Esophagus mucosa (tissue), 1 donor: ENCODE data around the gene PRSS36. TPM values are rescaled to one million over a fixed set of nuclear protein-coding genes. Genes with fewer than 3 reads are reported as not detected.
"Not testable (repeated sequence)": the region's sequence is repeated elsewhere in the genome, so short reads cannot be mapped to it uniquely, and the experiment has no call there.

Source experiments
- ATAC-seq: fragments of 200-7000 bp; cut with Tn5 transposase; one replicate; pipeline ENCODE4 v1.9.1; 2020
- total RNA-seq: library from RNA; stranded (reverse); gene quantifications from one replicate; pipeline ENCODE4 v1.2.4, GENCODE V29; 2023
- donor health status: DM: yes; HTN: yes; CAD: no.

Gene PRSS36
- total RNA-seq, 1 donor from 2014 or later: 1.5 TPM

GRCh38 chr16:31120129-31120528 is 29.7 kb downstream of the PRSS36 start:
- no peak for ATAC-seq

- ATAC-seq: peak; percentile 68
These were observed 31.4 kb downstream of the PRSS36 start for GRCh38 chr16:31118223-31119155.

DNA sequence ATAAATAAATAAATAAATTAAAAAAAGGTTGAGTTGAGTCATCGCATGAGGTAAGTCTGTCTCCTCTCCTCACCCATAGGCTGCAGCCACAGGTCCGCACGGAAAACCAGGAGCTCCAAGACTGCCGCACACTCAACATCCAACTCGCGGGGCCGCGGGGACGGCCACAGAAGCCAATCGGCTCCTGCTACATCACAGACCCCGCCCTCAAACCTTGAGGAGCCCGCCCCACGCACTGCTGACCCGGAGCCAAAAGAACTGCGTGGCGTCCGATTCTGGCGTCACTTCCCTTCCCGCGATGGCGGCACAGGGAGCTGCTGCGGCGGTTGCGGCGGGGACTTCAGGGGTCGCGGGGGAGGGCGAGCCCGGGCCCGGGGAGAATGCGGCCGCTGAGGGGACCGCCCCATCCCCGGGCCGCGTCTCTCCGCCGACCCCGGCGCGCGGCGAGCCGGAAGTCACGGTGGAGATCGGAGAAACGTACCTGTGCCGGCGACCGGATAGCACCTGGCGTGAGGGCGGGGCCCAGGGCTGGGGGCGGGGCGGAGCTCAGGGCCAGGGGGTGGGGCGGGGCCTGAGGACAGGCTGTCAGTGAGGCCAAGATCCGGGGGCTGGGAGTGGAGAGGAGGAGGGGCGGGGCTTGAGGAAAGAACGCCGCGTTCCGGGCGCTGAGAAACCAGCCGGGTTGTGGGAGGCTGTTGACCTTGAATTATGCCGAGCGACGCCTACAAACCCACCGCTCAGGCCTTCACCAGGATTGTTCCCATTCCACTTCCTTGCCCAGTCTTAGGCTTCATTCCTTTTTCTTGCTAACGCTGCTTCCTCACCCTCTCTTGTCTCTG is 32.3 kb downstream of the PRSS36 start, which contains the start of gene KAT8:
Gene KAT8, plus strand, starts transcription at position 281 of the 839 bp plus-strand sequence. Its CDS starts 18 bp downstream, at position 299.
- ATAC-seq: peak; percentile 97

DNA sequence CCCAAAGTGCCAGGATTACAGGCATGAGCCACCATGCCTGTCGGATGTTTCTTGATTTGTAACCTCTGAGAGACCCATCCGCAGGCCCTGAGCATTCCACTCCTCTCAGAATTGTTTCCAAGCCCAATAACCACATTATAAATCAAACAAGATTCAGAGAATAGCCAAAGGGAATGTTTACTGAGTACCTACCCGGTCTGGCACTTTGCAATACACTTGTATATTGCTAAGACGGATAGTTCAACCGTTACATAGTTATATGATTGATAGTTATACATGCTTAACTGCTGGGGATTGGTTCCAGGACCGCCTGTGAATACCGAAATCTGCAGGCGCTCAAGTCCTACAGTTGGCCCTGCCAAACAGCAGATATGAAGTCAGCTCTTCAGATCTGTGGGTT is 35.4 kb downstream of the PRSS36 start:
- ATAC-seq: no peak

DNA sequence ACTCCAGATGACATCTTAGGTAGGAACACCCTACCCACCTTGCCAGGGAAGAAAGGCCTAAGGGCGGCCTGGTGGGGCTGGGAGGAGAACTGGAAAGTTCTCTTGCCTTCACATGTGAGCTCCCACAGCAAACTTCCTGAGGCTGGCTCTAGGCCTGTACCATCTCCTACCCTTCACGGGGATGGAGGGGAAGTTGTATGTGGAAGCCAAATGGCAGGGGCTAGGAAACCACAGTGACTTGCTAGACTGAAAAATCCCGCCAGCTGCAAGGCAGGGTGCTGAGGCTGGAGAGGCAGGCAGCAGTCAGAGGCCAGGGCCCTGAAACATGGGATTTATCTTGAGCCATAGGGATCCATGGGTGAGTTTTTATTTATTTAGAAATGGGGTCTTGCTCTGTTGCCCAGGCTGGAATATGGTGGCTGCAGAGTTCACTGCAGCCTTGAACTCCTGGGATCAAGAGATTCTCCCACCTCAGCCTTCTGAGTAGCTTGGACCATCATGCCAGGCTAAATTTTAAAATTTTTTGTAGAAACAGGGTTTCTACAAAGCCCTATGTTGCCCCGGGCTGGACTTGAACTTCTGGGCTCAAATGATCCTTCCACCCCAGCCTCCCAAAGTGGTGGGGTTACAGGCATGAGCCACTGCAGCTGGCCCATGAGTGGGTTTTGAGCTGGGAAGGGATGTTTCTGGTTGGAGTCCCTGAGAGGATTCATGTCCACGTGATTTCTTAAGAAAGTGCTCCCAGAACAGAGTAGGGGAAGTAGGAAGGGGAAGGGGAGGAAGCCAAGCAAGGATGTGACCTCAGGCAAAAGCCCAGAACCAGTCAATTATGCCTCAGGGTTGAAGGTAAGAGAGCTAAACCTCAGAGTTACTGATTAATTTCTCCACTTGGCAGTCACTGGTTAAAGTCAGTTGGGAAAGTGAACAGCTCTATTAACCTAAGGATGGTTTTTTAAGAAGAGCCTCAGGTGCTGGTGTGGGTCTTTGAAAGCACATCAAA is 36.4 kb downstream of the PRSS36 start:
- no peak for ATAC-seq

DNA sequence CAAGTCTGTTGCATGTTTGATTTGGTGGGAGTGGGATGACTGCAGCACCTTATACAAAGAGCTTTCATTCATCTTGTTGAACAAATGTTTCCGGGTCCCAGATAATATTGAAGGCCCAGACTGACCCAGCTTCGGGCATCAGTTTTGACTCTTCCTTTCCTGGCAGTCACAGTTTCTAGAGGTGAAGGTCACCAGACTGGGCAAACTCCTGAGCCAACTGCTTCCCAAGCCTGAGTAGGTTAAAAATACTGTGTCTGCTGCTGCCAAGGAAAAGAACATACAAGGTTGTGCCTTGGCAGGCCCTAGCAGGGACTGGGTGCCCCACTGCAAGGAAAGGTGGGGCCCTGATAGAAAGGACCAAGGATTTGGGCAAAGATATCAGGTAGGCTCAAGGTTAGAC is 37.2 kb downstream of the PRSS36 start:
- ATAC-seq: no peak

GRCh38 chr16:31111881-31112466 is 37.9 kb downstream of the PRSS36 start:
- no peak for ATAC-seq

- ATAC-seq: no peak
These were observed 39.5 kb downstream of the PRSS36 start for GRCh38 chr16:31110106-31111034.

GRCh38 chr16:31109622-31110021 is 40.2 kb downstream of the PRSS36 start:
- ATAC-seq: no peak

DNA sequence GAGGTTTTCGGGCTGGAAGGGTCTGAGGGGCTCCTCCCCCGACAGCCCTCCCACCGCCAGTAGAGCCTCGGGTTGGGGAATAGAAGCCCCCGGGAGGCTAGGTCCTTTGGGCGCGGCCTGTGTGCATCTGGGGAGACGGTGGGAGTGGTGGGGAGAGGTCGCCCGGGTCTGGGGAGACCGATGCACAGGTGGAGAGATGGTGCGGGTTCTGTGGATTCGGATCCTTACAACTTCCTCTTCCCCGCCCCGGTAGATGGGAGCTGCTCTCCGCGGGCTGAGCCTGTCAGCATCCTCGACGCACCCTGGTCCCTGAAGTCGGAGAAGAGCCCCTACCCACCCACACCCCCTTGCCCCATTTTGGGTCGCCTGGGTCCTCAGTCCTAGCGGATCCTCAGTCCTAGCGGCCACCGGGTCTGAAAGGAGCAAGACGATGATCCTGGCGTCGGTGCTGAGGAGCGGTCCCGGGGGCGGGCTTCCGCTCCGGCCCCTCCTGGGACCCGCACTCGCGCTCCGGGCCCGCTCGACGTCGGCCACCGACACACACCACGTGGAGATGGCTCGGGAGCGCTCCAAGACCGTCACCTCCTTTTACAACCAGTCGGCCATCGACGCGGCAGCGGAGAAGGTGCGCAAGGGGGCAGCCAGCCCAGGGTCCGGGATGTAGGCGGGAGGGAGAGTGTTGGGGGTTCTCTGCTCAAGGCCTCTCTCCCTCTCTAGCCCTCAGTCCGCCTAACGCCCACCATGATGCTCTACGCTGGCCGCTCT is 40.9 kb downstream of the PRSS36 start:
- peak; percentile 9 for ATAC-seq

GRCh38 chr16:31108035-31108793 is 41.7 kb downstream of the PRSS36 start, which contains the start of gene BCKDK:
BCKDK (plus strand) TSS chr16:31108386; CDS start chr16:31109224, 838 bp downstream.
- peak; percentile 68 for ATAC-seq

- no peak for ATAC-seq
These were observed 42.4 kb downstream of the PRSS36 start for GRCh38 chr16:31107465-31107867.

- no peak for ATAC-seq
These were observed 43.1 kb downstream of the PRSS36 start for GRCh38 chr16:31106509-31107464.

- peak; percentile 69 for ATAC-seq
These were observed 44.1 kb downstream of the PRSS36 start for GRCh38 chr16:31105677-31106213.

- ATAC-seq: not testable (repeated sequence)
These were observed 48.8 kb downstream of the PRSS36 start for GRCh38 chr16:31100876-31101641.
